OCI-LY7 (cell line): ENCODE measurements around the gene EEIG1.

Source experiments
- CTCF ChIP-seq: fragments of 200-600 bp; sonication (generic); conservative IDR thresholded peaks from 2 replicates; pipeline ENCODE4 v1.5.1; 2014; ENCODE audit warnings: mild to moderate bottlenecking, antibody characterized with exemption, low read length, moderate library complexity, mixed read lengths
- EZH2phosphoT487 ChIP-seq: fragments of 200-600 bp; sonication (generic); IDR thresholded peaks from 2 replicates; pipeline ENCODE4 v1.6.1; 2018; ENCODE audit warnings: low read depth, borderline replicate concordance, mild to moderate bottlenecking, mixed run types, antibody characterized with exemption, low read length, moderate library complexity, mixed read lengths

GRCh38 chr9:128008171-128008570, 27.4 kb upstream of the EEIG1 start:
- no peak for TF ChIP-seq CTCF
- no peak for TF ChIP-seq EZH2phosphoT487
